Measurements from ENCODE around the gene TNRC6C.

TNRC6C gene

DNA sequence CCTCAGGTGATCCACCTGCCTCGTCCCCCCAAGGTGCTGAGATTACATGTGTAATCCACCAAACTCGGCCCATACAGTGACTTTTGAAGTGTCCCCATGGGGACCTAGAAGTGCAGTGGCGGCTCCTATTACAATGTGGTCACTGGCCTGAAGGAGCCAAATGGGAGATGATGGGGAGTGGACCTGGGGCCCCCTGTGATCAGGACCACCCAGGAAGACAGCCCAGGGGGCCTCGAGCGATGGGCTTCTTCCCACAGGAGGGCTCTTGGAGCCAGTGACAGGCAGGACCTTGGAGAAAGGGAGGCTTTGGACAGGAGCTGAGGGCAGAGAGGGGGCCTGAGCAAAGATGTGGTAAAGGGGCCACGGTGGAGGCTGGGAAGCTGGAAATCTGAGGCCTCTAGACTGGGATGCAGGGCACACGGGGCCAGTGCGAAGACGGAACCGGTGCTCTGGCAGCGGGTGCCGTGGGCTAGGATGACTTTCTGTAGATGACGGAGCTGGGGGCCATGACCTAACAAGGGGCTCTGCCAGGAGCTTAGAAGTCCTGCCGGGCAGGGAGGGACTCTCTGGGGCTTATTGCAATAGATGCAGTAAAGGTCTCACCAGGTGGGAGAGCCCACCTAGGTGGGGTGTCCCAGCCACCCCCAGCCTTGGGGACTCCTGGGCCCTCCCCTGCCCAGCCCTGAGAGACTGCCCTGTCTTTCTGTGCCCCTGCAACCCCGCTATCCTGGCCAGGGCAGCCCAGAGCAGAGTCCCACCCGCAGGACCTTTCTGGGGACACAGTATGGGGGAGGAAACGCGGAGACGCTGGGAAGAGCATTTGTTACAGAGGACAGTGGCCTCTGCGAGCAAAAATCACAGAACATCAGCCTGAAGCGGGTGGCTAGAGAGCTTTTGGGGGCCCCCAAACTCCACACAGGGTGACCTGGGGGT, 185.0 kb downstream of the TNRC6C start (continued):
- TF ChIP-seq, protein P1, sequence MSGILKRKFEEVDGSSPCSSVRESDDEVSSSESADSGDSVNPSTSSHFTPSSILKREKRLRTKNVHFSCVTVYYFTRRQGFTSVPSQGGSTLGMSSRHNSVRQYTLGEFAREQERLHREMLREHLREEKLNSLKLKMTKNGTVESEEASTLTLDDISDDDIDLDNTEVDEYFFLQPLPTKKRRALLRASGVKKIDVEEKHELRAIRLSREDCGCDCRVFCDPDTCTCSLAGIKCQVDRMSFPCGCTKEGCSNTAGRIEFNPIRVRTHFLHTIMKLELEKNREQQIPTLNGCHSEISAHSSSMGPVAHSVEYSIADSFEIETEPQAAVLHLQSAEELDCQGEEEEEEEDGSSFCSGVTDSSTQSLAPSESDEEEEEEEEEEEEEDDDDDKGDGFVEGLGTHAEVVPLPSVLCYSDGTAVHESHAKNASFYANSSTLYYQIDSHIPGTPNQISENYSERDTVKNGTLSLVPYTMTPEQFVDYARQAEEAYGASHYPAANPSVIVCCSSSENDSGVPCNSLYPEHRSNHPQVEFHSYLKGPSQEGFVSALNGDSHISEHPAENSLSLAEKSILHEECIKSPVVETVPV (CRISPR knock-in tag; IDR thresholded peaks at IDR 0.05), result no peak
- TF ChIP-seq ZNF8 (CRISPR knock-in tag; IDR thresholded peaks at IDR 0.05), result no peak
- TF ChIP-seq ISL1 (CRISPR knock-in tag; IDR thresholded peaks at IDR 0.05), result no peak
- no peak for TF ChIP-seq ZC3H10 (CRISPR knock-in tag; IDR thresholded peaks at IDR 0.05)
- TF ChIP-seq ZNF70 (CRISPR knock-in tag; IDR thresholded peaks at IDR 0.05), result no peak
- TF ChIP-seq CSDC2 (CRISPR knock-in tag; IDR thresholded peaks at IDR 0.05), result no peak

DNA sequence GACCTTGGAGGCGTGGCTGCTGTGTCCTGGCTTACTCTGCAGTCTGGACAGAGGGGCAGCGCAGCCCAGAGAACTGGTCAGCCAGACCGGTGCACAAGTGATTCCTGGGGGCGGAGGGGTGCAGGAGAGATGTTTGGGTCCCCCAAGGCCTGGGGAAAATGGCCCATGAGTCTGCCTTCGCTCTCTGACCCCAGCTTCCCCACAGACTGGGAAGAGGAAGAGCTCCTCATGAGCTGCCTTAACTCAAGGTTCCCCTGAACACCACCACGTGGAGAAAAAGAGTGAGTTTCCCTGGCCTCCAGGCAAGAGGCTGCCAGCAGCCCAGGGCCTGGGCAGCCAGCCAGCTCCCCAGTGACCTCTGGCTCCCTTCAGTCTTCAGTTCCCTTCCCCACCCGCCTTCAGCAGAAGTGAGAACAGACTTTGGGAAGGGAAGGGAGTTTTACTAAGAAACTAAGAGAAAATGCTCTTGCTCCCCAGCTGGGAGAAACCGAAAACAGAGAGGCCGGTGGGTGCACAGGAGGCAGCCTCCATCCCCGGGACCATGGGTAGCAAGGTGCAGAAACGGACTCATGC, 185.7 kb downstream of the TNRC6C start:
- TF ChIP-seq CSDC2 (CRISPR knock-in tag; IDR thresholded peaks at IDR 0.05) (no peak), ZNF8 (CRISPR knock-in tag; IDR thresholded peaks at IDR 0.05) (no peak), ISL1 (CRISPR knock-in tag; IDR thresholded peaks at IDR 0.05) (no peak), ZC3H10 (CRISPR knock-in tag; IDR thresholded peaks at IDR 0.05) (no peak), RARB (CRISPR knock-in tag; IDR thresholded peaks at IDR 0.05) (no peak), ARNTL (CRISPR knock-in tag; IDR thresholded peaks at IDR 0.05; ENCODE audit: borderline replicate concordance, low read depth) (no peak), OSR1 (CRISPR knock-in tag; IDR thresholded peaks at IDR 0.05) (no peak), PPARA (CRISPR knock-in tag; IDR thresholded peaks at IDR 0.05; ENCODE audit: borderline replicate concordance) (no peak), TOX (CRISPR knock-in tag; IDR thresholded peaks at IDR 0.05; ENCODE audit: borderline replicate concordance) (no peak), ZNF565 (CRISPR knock-in tag; conservative IDR thresholded peaks at IDR 0.05; ENCODE audit: low read depth) (no peak), GLIS3 (CRISPR knock-in tag; IDR thresholded peaks at IDR 0.05) (no peak), ZFP30 (CRISPR knock-in tag; IDR thresholded peaks at IDR 0.05) (no peak)
- TF ChIP-seq, protein P2, sequence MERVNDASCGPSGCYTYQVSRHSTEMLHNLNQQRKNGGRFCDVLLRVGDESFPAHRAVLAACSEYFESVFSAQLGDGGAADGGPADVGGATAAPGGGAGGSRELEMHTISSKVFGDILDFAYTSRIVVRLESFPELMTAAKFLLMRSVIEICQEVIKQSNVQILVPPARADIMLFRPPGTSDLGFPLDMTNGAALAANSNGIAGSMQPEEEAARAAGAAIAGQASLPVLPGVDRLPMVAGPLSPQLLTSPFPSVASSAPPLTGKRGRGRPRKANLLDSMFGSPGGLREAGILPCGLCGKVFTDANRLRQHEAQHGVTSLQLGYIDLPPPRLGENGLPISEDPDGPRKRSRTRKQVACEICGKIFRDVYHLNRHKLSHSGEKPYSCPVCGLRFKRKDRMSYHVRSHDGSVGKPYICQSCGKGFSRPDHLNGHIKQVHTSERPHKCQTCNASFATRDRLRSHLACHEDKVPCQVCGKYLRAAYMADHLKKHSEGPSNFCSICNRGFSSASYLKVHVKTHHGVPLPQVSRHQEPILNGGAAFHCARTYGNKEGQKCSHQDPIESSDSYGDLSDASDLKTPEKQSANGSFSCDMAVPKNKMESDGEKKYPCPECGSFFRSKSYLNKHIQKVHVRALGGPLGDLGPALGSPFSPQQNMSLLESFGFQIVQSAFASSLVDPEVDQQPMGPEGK (CRISPR knock-in tag; IDR thresholded peaks at IDR 0.05; ENCODE audit: borderline replicate concordance), result no peak
- peak; percentile 72 for ATAC-seq

DNA sequence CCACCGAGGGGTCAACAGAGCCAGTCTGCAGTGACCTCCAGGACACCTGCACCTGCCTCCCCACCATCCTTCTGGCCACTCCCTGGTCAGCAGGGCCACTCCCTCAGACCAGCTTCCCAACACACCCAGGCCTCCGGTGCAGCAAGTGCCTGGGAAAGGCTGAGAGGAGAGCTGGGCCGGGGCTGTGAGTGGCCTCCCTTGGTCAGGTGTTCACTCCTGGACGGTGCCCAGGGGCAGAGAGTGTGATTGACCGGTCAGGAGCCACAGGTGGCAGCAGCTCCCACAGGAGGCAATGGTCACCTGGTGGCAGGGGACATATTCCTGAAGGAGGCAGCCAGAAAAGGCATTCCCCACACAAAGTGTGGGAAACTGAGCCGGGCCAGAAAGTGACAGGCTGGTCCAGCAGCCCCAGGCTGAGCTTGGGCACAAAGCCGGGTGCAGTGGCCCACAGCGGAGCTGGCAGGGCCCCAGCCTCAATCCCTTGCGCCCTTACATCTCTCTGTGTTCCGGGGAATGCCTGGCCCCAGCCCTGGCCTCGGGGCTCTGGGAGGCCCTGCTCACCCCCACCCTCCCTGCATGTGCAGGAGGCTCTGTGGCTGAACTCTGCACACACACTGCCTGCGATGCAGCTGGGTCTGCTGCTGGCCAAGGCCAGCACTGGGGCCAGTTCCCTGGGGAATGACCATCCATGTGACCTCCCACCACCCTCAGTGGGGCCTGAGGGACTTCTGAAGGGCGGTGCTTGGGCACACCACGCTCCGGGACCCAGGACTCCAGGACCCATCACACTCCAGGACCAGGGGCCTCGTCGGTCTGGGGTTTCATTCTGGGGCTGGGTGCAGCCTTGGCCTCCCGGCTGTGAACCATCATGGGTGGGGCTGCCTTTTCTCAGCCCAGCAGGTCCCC, 186.5 kb downstream of the TNRC6C start:
- TF ChIP-seq, protein P2 (CRISPR knock-in tag; IDR thresholded peaks at IDR 0.05; ENCODE audit: borderline replicate concordance), result no peak
- TF ChIP-seq ZNF8 (CRISPR knock-in tag; IDR thresholded peaks at IDR 0.05) (no peak), ESRRG (CRISPR knock-in tag; IDR thresholded peaks at IDR 0.05) (no peak), ARNTL (CRISPR knock-in tag; IDR thresholded peaks at IDR 0.05; ENCODE audit: borderline replicate concordance, low read depth) (no peak), ISL1 (CRISPR knock-in tag; IDR thresholded peaks at IDR 0.05) (no peak), BACH2 (CRISPR knock-in tag; IDR thresholded peaks at IDR 0.05; ENCODE audit: borderline replicate concordance) (no peak), ZFP3 (CRISPR knock-in tag; IDR thresholded peaks at IDR 0.05) (no peak), RARB (CRISPR knock-in tag; IDR thresholded peaks at IDR 0.05) (no peak), ZC3H10 (CRISPR knock-in tag; IDR thresholded peaks at IDR 0.05) (no peak), OSR1 (CRISPR knock-in tag; IDR thresholded peaks at IDR 0.05) (no peak), GLIS3 (CRISPR knock-in tag; IDR thresholded peaks at IDR 0.05) (no peak), TCF4 (CRISPR knock-in tag; IDR thresholded peaks at IDR 0.05; ENCODE audit: borderline replicate concordance) (no peak), PPARA (CRISPR knock-in tag; IDR thresholded peaks at IDR 0.05; ENCODE audit: borderline replicate concordance) (no peak), ZFP30 (CRISPR knock-in tag; IDR thresholded peaks at IDR 0.05) (no peak), ZNF565 (CRISPR knock-in tag; conservative IDR thresholded peaks at IDR 0.05; ENCODE audit: low read depth) (no peak), ZNF70 (CRISPR knock-in tag; IDR thresholded peaks at IDR 0.05) (no peak)
- TF ChIP-seq, protein P1 (CRISPR knock-in tag; IDR thresholded peaks at IDR 0.05), result no peak
- TF ChIP-seq, protein P3, sequence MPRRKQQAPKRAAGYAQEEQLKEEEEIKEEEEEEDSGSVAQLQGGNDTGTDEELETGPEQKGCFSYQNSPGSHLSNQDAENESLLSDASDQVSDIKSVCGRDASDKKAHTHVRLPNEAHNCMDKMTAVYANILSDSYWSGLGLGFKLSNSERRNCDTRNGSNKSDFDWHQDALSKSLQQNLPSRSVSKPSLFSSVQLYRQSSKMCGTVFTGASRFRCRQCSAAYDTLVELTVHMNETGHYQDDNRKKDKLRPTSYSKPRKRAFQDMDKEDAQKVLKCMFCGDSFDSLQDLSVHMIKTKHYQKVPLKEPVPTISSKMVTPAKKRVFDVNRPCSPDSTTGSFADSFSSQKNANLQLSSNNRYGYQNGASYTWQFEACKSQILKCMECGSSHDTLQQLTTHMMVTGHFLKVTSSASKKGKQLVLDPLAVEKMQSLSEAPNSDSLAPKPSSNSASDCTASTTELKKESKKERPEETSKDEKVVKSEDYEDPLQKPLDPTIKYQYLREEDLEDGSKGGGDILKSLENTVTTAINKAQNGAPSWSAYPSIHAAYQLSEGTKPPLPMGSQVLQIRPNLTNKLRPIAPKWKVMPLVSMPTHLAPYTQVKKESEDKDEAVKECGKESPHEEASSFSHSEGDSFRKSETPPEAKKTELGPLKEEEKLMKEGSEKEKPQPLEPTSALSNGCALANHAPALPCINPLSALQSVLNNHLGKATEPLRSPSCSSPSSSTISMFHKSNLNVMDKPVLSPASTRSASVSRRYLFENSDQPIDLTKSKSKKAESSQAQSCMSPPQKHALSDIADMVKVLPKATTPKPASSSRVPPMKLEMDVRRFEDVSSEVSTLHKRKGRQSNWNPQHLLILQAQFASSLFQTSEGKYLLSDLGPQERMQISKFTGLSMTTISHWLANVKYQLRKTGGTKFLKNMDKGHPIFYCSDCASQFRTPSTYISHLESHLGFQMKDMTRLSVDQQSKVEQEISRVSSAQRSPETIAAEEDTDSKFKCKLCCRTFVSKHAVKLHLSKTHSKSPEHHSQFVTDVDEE (CRISPR knock-in tag; IDR thresholded peaks at IDR 0.05), result no peak
- TF ChIP-seq, protein P4, sequence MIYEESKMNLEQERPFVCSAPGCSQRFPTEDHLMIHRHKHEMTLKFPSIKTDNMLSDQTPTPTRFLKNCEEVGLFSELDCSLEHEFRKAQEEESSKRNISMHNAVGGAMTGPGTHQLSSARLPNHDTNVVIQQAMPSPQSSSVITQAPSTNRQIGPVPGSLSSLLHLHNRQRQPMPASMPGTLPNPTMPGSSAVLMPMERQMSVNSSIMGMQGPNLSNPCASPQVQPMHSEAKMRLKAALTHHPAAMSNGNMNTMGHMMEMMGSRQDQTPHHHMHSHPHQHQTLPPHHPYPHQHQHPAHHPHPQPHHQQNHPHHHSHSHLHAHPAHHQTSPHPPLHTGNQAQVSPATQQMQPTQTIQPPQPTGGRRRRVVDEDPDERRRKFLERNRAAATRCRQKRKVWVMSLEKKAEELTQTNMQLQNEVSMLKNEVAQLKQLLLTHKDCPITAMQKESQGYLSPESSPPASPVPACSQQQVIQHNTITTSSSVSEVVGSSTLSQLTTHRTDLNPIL (CRISPR knock-in tag; IDR thresholded peaks at IDR 0.05; ENCODE audit: low read depth), result no peak
- ATAC-seq, result peak; percentile 14

All from SK-N-SH treated with all-trans-retinoic acid at 6 μM for 48 hours (cell line).